ENCODE results near the gene BFSP1. TPM values are rescaled to one million over a fixed set of nuclear protein-coding genes. Genes with fewer than 3 reads are reported as not detected.

BFSP1 gene
- total and polyA plus RNA-seq, 2 donors (not counting 3 experiments of a cell fraction or from before 2014, with no cell fraction given), result 3.1 to 5.2 TPM

- dilution Hi-C loops (cut with MboI; ENCODE audit: extremely low pct_ligation_motif_present, low sequenced_read_pairs), result no loop called here
- Histone ChIP-seq H3K9ac (replicated peaks; ENCODE audit: extremely low read depth, insufficient read depth, low read length) (no peak overlapping the region), H3K27ac (ENCODE audit: insufficient read depth, low read depth, low read length) (no peak overlapping the region), H3K4me1 (ENCODE audit: control insufficient read depth, extremely low read depth, insufficient read depth, low read length) (peaks cover 20% of the 10 kb centered on the region), H3K9me3 (replicated peaks; ENCODE audit: control insufficient read depth, insufficient read depth, low read length) (no peaks in the 10 kb centered on the region), H3K36me3 (ENCODE audit: control insufficient read depth in 2 of 2, extremely low read depth in 1 of 2, insufficient read depth in 2 of 2, low read length in 2 of 2) (no peaks in the 10 kb centered on the region), H3K9me1 (replicated peaks; ENCODE audit: control insufficient read depth, extremely low read depth, insufficient read depth, low read length) (no peaks in the 10 kb centered on the region), H4K20me1 (replicated peaks; ENCODE audit: control insufficient read depth, extremely low read depth, insufficient read depth, low read length) (peaks cover 2% of the 10 kb centered on the region), H3K4me2 (ENCODE audit: insufficient read depth, low read length) (no peak overlapping the region), H2AFZ (ENCODE audit: low read depth, low read length) (no peak overlapping the region), H3K79me2 (ENCODE audit: control insufficient read depth, insufficient read depth, low read length) (peaks cover 82% of the 10 kb centered on the region), H3K27me3 (ENCODE audit: control insufficient read depth in 2 of 2, insufficient read depth in 2 of 2, low read length in 2 of 2) (no peaks in the 10 kb centered on the region), H3K4me3 (replicated peaks in 1 of 3; ENCODE audit: insufficient read depth in 1 of 3, low read depth in 1 of 3, low read length in 3 of 3) (no peak overlapping the region)
- TF ChIP-seq POLR2A (IDR thresholded peaks at IDR 0.05; ENCODE audit: low read depth, low read length) (no peak), MYC (IDR thresholded peaks at IDR 0.05; ENCODE audit: low read depth, low read length) (no peak), GATA2 (IDR thresholded peaks at IDR 0.05; ENCODE audit: insufficient read depth, insufficient read length, low read depth, low read length) (no peak), EZH2 (IDR thresholded peaks at IDR 0.05; ENCODE audit: borderline replicate concordance, low read depth, low read length, severe bottlenecking) (no peak), MAX (IDR thresholded peaks at IDR 0.05; ENCODE audit: insufficient read depth, insufficient read length) (no peak), FOS (IDR thresholded peaks at IDR 0.05; ENCODE audit: borderline replicate concordance, insufficient read depth, low read length) (no peak), JUN (IDR thresholded peaks at IDR 0.05; ENCODE audit: borderline replicate concordance, insufficient read depth, insufficient read length, low read depth) (no peak), POLR2AphosphoS5 (IDR thresholded peaks at IDR 0.05; ENCODE audit: insufficient read depth, low read depth, low read length) (no peak)
- TF ChIP-seq, protein P1, sequence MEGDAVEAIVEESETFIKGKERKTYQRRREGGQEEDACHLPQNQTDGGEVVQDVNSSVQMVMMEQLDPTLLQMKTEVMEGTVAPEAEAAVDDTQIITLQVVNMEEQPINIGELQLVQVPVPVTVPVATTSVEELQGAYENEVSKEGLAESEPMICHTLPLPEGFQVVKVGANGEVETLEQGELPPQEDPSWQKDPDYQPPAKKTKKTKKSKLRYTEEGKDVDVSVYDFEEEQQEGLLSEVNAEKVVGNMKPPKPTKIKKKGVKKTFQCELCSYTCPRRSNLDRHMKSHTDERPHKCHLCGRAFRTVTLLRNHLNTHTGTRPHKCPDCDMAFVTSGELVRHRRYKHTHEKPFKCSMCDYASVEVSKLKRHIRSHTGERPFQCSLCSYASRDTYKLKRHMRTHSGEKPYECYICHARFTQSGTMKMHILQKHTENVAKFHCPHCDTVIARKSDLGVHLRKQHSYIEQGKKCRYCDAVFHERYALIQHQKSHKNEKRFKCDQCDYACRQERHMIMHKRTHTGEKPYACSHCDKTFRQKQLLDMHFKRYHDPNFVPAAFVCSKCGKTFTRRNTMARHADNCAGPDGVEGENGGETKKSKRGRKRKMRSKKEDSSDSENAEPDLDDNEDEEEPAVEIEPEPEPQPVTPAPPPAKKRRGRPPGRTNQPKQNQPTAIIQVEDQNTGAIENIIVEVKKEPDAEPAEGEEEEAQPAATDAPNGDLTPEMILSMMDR (IDR thresholded peaks at IDR 0.05; ENCODE audit: extremely low read depth in 1 of 2, insufficient read depth in 1 of 2, low read depth in 1 of 2, low read length in 2 of 2), result no peak
- intact Hi-C loops (cut with micrococcal nuclease), result no loop called here
- no peak for FAIRE-seq
- CTCF ChIA-PET, result interaction anchor here (1.0 to 1.9 kb wide), 5 partner anchors 13 to 81 kb away, joined by 3 to 7 read pairs (median 3); no protein-coding TSS in a partner anchor
- POLR2A ChIA-PET, result interaction anchor here (1.0 kb wide), 1 partner anchor 17 kb away, joined by 3 read pairs; no protein-coding TSS in a partner anchor
- BruUV-seq (replicated peaks), result no TSS peak
- DNase-seq (ENCODE audit: low read depth, low spot score), result no peak
These were observed 42.3 kb upstream of the BFSP1 start for GRCh38 chr20:17573463-17573862.

All from endothelial cell of umbilical vein (primary cell).